CD14-positive monocyte (primary cell): ENCODE results near the gene MIPOL1. TPM values are rescaled to one million over a fixed set of nuclear protein-coding genes. Genes with fewer than 3 reads are reported as not detected.

ENCODE experiments used
- DNase-seq, 3 donors: peaks; one replicate each; pipeline ENCODE4 v3.0.0-alpha.2; 2011 to 2022
- H2AFZ ChIP-seq: 2 replicates; pipeline ENCODE4 v1.6.0; 2012; ENCODE audit warnings: mild to moderate bottlenecking, low read depth, low read length, inconsistent platforms; ENCODE audit not compliant: insufficient read depth, poor library complexity, severe bottlenecking
- H3K27ac ChIP-seq, 2 donors: 1 replicate in 1 of 2; 2 replicates in 1 of 2; pipeline ENCODE4 v1.5.1; 2012 to 2013; ENCODE audit warnings: low read length in 2 of 2, control low read depth in 1 of 2, inconsistent platforms in 1 of 2, low read depth in 1 of 2, mild to moderate bottlenecking in 1 of 2
- H3K27me3 ChIP-seq, 2 donors: one replicate each; pipeline versions ENCODE4 v1.6.0 to v1.6.1; 2011 to 2013; ENCODE audit warnings: low read length in 2 of 2; ENCODE audit not compliant: control insufficient read depth in 2 of 2, insufficient read depth in 2 of 2
- H3K36me3 ChIP-seq, 2 donors: replicated peaks in 1 of 2; 1 replicate in 1 of 2; 2 replicates in 1 of 2; pipeline versions ENCODE4 v1.5.1 to v1.6.1; 2012 to 2013; ENCODE audit warnings: low read length in 2 of 2, control low read depth in 1 of 2, inconsistent platforms in 1 of 2, mild to moderate bottlenecking in 1 of 2; ENCODE audit not compliant: insufficient read depth in 2 of 2, control insufficient read depth in 1 of 2
- H3K4me1 ChIP-seq, 2 donors: 1 replicate in 1 of 2; 2 replicates in 1 of 2; pipeline versions ENCODE4 v1.5.1 to v1.6.1; 2012 to 2013; ENCODE audit warnings: low read length in 2 of 2, control low read depth in 1 of 2, inconsistent platforms in 1 of 2, mild to moderate bottlenecking in 1 of 2, moderate library complexity in 1 of 2; ENCODE audit not compliant: insufficient read depth in 2 of 2, control insufficient read depth in 1 of 2
- H3K4me2 ChIP-seq: replicated peaks from 2 replicates; pipeline ENCODE3; 2012; ENCODE audit warnings: low read length, moderate library complexity, mild to moderate bottlenecking; ENCODE audit not compliant: poor library complexity, severe bottlenecking; ENCODE audit errors: extremely low read depth
- H3K4me3 ChIP-seq, 3 experiments: fragments of 200-600 bp in 1 of 3; sonication (generic) in 1 of 3; replicated peaks in 1 of 3; 1 replicate in 2 of 3; 2 replicates in 1 of 3; pipeline ENCODE4 v1.5.1; 2011 to 2013; ENCODE audit warnings: low read length in 3 of 3, mild to moderate bottlenecking in 3 of 3, control low read depth in 2 of 3, low read depth in 2 of 3, inconsistent platforms in 1 of 3, moderate library complexity in 1 of 3
- H3K79me2 ChIP-seq: 2 replicates; pipeline ENCODE4 v1.6.0; 2012; ENCODE audit warnings: mild to moderate bottlenecking, control low read depth, inconsistent platforms, low read length, moderate library complexity; ENCODE audit not compliant: insufficient read depth
- H3K9ac ChIP-seq: 2 replicates; pipeline ENCODE4 v1.6.0; 2017; ENCODE audit warnings: low read length, mild to moderate bottlenecking; ENCODE audit not compliant: insufficient read depth, poor library complexity, severe bottlenecking
- H3K9me3 ChIP-seq, 2 donors: replicated peaks in 1 of 2; 1 replicate in 1 of 2; 2 replicates in 1 of 2; pipeline versions ENCODE4 v1.5.1 to v1.6.1; 2012 to 2013; ENCODE audit warnings: low read length in 2 of 2, control low read depth in 1 of 2; ENCODE audit not compliant: control insufficient read depth in 1 of 2, insufficient read depth in 1 of 2
- H4K20me1 ChIP-seq: 2 replicates; pipeline ENCODE4 v1.6.0; 2012; ENCODE audit warnings: mild to moderate bottlenecking, low read length, control low read depth, moderate library complexity; ENCODE audit not compliant: insufficient read depth
- H3K27ac Mint-ChIP-seq, 7 donors: one replicate each; pipeline ENCODE4 v1.8.0; 2020; ENCODE audit warnings: mild to moderate bottlenecking in 7 of 7, mixed read lengths in 7 of 7, moderate library complexity in 6 of 7, inconsistent platforms in 2 of 7
- H3K27me3 Mint-ChIP-seq, 3 donors: one replicate each; pipeline ENCODE4 v1.8.0; 2021 to 2022; ENCODE audit warnings: low read depth in 3 of 3, mild to moderate bottlenecking in 3 of 3, mixed read lengths in 3 of 3, moderate library complexity in 3 of 3, inconsistent platforms in 1 of 3
- H3K36me3 Mint-ChIP-seq, 2 donors: one replicate each; pipeline ENCODE4 v1.8.0; 2020; ENCODE audit warnings: mixed read lengths in 2 of 2, inconsistent platforms in 1 of 2, mild to moderate bottlenecking in 1 of 2
- H3K4me1 Mint-ChIP-seq: one replicate; pipeline ENCODE4 v1.8.0; 2020; ENCODE audit warnings: mild to moderate bottlenecking, mixed read lengths
- H3K4me3 Mint-ChIP-seq, 2 donors: one replicate each; pipeline ENCODE4 v1.8.0; 2020; ENCODE audit warnings: mild to moderate bottlenecking in 2 of 2, mixed read lengths in 2 of 2, moderate library complexity in 1 of 2
- H3K9me3 Mint-ChIP-seq, 7 donors: one replicate each; pipeline ENCODE4 v1.8.0; 2020 to 2022; ENCODE audit warnings: mixed read lengths in 7 of 7, mild to moderate bottlenecking in 6 of 7, moderate library complexity in 6 of 7, inconsistent platforms in 2 of 7
- WGBS: methylation state at CpG from one replicate; pipeline ENCODE4 v1.1.5; 2013; ENCODE audit warnings: missing lambda C conversion rate; ENCODE audit not compliant: insufficient coverage; 5-methylcytosine and 5-hydroxymethylcytosine counted together
- intact Hi-C, 2 donors: fragments of 100-400 bp; cut with micrococcal nuclease; formaldehyde crosslinking; loops; one replicate each; pipeline versions ENCODE4 v1.15.0 to v1.15.1; 2023
- polyA plus RNA-seq, 3 donors: library from polyadenylated mRNA; depleted of rRNA in 1 of 3; unstranded in 2 of 3; stranded (reverse) in 1 of 3; fragments of 300-500 nt in 2 of 3; fragments of >200 nt in 1 of 3; fragmentation: Illumina TruSeq in 2 of 3; gene quantifications; 1 replicate in 2 of 3; 2 replicates in 1 of 3; pipeline ENCODE4 v1.2.3, GENCODE V29; 2012 to 2021
- TF ChIP-seq, protein P1 (sequence below): fragments of 200-600 bp; IDR thresholded peaks from one replicate; pipeline ENCODE4 v1.8.0; 2022; ENCODE audit warnings: antibody characterized with exemption, mild to moderate bottlenecking

The MIPOL1 gene
- polyA plus RNA-seq, 3 donors: not detected

- peaks cover 0 to 11% (median 4%) of the 10 kb centered on the region in 7 donors for H3K9me3 Mint-ChIP-seq
- TF ChIP-seq, protein P1, sequence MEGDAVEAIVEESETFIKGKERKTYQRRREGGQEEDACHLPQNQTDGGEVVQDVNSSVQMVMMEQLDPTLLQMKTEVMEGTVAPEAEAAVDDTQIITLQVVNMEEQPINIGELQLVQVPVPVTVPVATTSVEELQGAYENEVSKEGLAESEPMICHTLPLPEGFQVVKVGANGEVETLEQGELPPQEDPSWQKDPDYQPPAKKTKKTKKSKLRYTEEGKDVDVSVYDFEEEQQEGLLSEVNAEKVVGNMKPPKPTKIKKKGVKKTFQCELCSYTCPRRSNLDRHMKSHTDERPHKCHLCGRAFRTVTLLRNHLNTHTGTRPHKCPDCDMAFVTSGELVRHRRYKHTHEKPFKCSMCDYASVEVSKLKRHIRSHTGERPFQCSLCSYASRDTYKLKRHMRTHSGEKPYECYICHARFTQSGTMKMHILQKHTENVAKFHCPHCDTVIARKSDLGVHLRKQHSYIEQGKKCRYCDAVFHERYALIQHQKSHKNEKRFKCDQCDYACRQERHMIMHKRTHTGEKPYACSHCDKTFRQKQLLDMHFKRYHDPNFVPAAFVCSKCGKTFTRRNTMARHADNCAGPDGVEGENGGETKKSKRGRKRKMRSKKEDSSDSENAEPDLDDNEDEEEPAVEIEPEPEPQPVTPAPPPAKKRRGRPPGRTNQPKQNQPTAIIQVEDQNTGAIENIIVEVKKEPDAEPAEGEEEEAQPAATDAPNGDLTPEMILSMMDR: no peak
- Histone ChIP-seq H2AFZ (no peak overlapping the region), H3K9me3 (no peaks in the 10 kb centered on the region), H3K27ac (no peak overlapping the region), H4K20me1 (no peaks in the 10 kb centered on the region), H3K9ac (no peak overlapping the region), H3K4me1 (no peaks in the 10 kb centered on the region), H3K4me3 (no peak overlapping the region), H3K36me3 (no peaks in the 10 kb centered on the region), H3K4me2 (no peak overlapping the region), H3K79me2 (no peaks in the 10 kb centered on the region), H3K27me3 (no peaks in the 10 kb centered on the region)
- H3K4me3 Mint-ChIP-seq: no peak overlapping the region
- H3K4me1 Mint-ChIP-seq: no peaks in the 10 kb centered on the region
- no peak overlapping the region for H3K27ac Mint-ChIP-seq
- no peaks in the 10 kb centered on the region for H3K36me3 Mint-ChIP-seq
- no peak for DNase-seq
- intact Hi-C loops: no loop called here
- no peaks in the 10 kb centered on the region for H3K27me3 Mint-ChIP-seq
Observed at GRCh38 chr14:37330910-37331309, 133.2 kb downstream of the MIPOL1 start.

DNA sequence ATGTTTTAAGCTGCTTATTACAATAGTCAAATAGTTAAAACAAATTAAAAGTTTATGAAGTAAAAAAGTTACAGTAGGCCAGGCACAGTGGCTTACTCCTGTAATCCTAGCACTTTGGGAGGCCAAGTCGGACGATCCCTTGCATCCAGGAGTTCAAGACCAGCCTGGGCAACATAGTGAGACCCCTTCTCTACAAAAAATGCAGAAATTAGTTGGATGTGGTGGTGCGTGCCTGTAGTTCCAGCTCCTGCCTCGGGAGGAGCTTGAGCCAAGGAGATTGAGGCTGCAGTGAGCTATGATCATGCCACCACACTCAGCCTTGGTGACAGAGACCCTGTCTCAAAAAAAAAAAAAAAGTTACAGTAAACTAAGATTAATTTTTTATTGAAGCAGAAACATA is 142.6 kb downstream of the MIPOL1 start:
- WGBS: no CpG with 5 or more reads among the region's 4 CpGs
- Histone ChIP-seq H3K9me3 (peaks cover 0 to 11% of the 10 kb centered on the region in 2 donors), H4K20me1 (no peaks in the 10 kb centered on the region), H3K4me2 (no peak overlapping the region), H3K9ac (no peak overlapping the region), H3K36me3 (no peaks in the 10 kb centered on the region), H3K79me2 (no peaks in the 10 kb centered on the region), H3K4me1 (no peaks in the 10 kb centered on the region), H2AFZ (no peak overlapping the region), H3K4me3 (no peak overlapping the region), H3K27me3 (no peaks in the 10 kb centered on the region), H3K27ac (no peak overlapping the region)
- TF ChIP-seq, protein P1: no peak
- no peak overlapping the region for H3K4me3 Mint-ChIP-seq
- no peaks in the 10 kb centered on the region for H3K36me3 Mint-ChIP-seq
- peaks cover 0 to 11% (median 2%) of the 10 kb centered on the region in 7 donors for H3K9me3 Mint-ChIP-seq
- intact Hi-C loops: no loop called here
- DNase-seq: no peak
- H3K27me3 Mint-ChIP-seq: no peaks in the 10 kb centered on the region
- no peak overlapping the region for H3K27ac Mint-ChIP-seq
- no peaks in the 10 kb centered on the region for H3K4me1 Mint-ChIP-seq
